GM06990 (cell line): ENCODE data around the gene SLC26A4.
"Not testable (repeated sequence)": the region's sequence is repeated elsewhere in the genome, so short reads cannot be mapped to it uniquely, and the experiment has no call there.

ENCODE experiments used
- DNase-seq: peaks from one replicate; pipeline ENCODE4 v3.0.0-alpha.2; 2011; ENCODE audit not compliant: insufficient read length; ENCODE audit errors: extremely low read depth
- H3K27me3 ChIP-seq: replicated peaks from 2 replicates; pipeline ENCODE4 v1.6.0; 2011; ENCODE audit warnings: low read length; ENCODE audit not compliant: control insufficient read depth, insufficient read depth
- H3K36me3 ChIP-seq: 2 replicates; pipeline ENCODE4 v1.5.1; 2011; ENCODE audit warnings: low read length; ENCODE audit not compliant: control insufficient read depth, insufficient read depth
- H3K4me3 ChIP-seq: replicated peaks from 2 replicates; pipeline ENCODE4 v1.5.1; 2011; ENCODE audit warnings: low read depth, mild to moderate bottlenecking, control low read depth, low read length
- CTCF ChIP-seq: IDR thresholded peaks from 2 replicates; pipeline ENCODE4 v1.5.1; 2011; ENCODE audit warnings: low read length, control low read depth, mild to moderate bottlenecking, inconsistent platforms; ENCODE audit not compliant: insufficient read depth, poor library complexity, severe bottlenecking

The SLC26A4 gene

GRCh38 chr7:107631588-107632491, 28.8 kb upstream of the SLC26A4 start:
- no peak overlapping the region for H3K4me3 ChIP-seq
- H3K27me3 ChIP-seq = no peaks in the 10 kb centered on the region
- TF ChIP-seq CTCF = no peak
- no peaks in the 10 kb centered on the region for H3K36me3 ChIP-seq
- no peak for DNase-seq

- Histone ChIP-seq H3K36me3 (no peaks in the 10 kb centered on the region), H3K4me3 (no peak overlapping the region), H3K27me3 (no peaks in the 10 kb centered on the region)
- DNase-seq = no peak
- no peak for TF ChIP-seq CTCF
Measured at GRCh38 chr7:107632492-107632865, 28.1 kb upstream of the SLC26A4 start.

- H3K4me3 ChIP-seq = no peak overlapping the region
- no peaks in the 10 kb centered on the region for H3K27me3 ChIP-seq
- no peaks in the 10 kb centered on the region for H3K36me3 ChIP-seq
- no peak for TF ChIP-seq CTCF
- peak; percentile 76 for DNase-seq
Measured at GRCh38 chr7:107638594-107638993, 22.0 kb upstream of the SLC26A4 start.

GRCh38 chr7:107639070-107639469, 21.6 kb upstream of the SLC26A4 start:
- not testable (repeated sequence) for H3K36me3 ChIP-seq, H3K27me3 ChIP-seq, H3K4me3 ChIP-seq, DNase-seq

DNA sequence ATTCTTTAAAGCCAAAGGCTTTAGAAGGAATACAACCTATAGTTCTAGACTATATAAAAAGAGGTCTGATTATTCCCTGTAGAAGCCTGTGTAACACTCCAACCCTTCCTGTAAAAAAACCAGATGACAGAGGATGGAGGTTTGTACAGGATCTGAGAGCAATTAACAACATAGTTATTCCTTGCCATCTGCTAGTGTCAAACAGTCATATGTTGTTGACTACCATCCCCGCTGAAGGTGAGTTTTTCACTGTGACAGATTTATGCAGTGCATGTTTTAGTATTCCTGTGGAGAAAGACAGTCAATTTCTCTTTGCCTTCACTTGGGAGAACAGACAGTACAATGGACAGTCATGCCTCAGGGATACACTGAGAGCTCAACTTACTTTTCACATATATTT, 19.0 kb upstream of the SLC26A4 start:
- no peaks in the 10 kb centered on the region for H3K27me3 ChIP-seq
- no peak for TF ChIP-seq CTCF
- H3K4me3 ChIP-seq = no peak overlapping the region
- no peak for DNase-seq
- H3K36me3 ChIP-seq = no peaks in the 10 kb centered on the region

GRCh38 chr7:107642501-107642900, 18.1 kb upstream of the SLC26A4 start:
- no peak for DNase-seq
- Histone ChIP-seq H3K4me3 (no peak overlapping the region), H3K27me3 (no peaks in the 10 kb centered on the region), H3K36me3 (no peaks in the 10 kb centered on the region)
- no peak for TF ChIP-seq CTCF
